DND-41 (cell line): ENCODE data around the gene RHOG.

Experiments
- ATAC-seq: fragments of 200-7000 bp; cut with Tn5 transposase; 3 replicates; pipeline ENCODE4 v1.9.1; 2021; ENCODE audit warnings: low read depth; ENCODE audit not compliant: insufficient read depth
- DNase-seq: peaks from one replicate; pipeline ENCODE4 v3.0.0-alpha.2; 2020
- H2AFZ ChIP-seq: 2 replicates; pipeline ENCODE4 v1.6.0; 2012; ENCODE audit warnings: low read depth, low read length
- H3K27ac ChIP-seq: 2 replicates; pipeline ENCODE4 v1.5.1; 2012; ENCODE audit warnings: low read length, inconsistent platforms
- H3K27me3 ChIP-seq: fragments of 200-600 bp; sonication (generic); 2 replicates; pipeline ENCODE4 v1.6.0; 2012; ENCODE audit warnings: low read length, mild to moderate bottlenecking, inconsistent platforms; ENCODE audit not compliant: insufficient read depth, poor library complexity
- H3K36me3 ChIP-seq: 2 replicates; pipeline ENCODE4 v1.5.1; 2012; ENCODE audit warnings: low read length, inconsistent platforms; ENCODE audit not compliant: insufficient read depth
- H3K4me1 ChIP-seq: 2 replicates; pipeline ENCODE4 v1.5.1; 2012; ENCODE audit warnings: mild to moderate bottlenecking, low read length; ENCODE audit not compliant: insufficient read depth
- H3K4me2 ChIP-seq: 2 replicates; pipeline ENCODE4 v1.6.0; 2012; ENCODE audit warnings: mild to moderate bottlenecking, moderate library complexity, low read length, inconsistent platforms; ENCODE audit not compliant: insufficient read depth
- H3K4me3 ChIP-seq, 2 experiments: fragments of 200-600 bp in 1 of 2; shearing (Covaris generic) in 1 of 2; 2 replicates each; pipeline ENCODE4 v1.5.1; 2012 to 2016; ENCODE audit warnings: inconsistent platforms in 2 of 2, low read length in 2 of 2, mild to moderate bottlenecking in 2 of 2, low read depth in 1 of 2, moderate library complexity in 1 of 2
- H3K79me2 ChIP-seq: 2 replicates; pipeline ENCODE4 v1.6.0; 2012; ENCODE audit warnings: low read length, inconsistent platforms; ENCODE audit not compliant: insufficient read depth
- H3K9ac ChIP-seq: 2 replicates; pipeline ENCODE4 v1.6.0; 2012; ENCODE audit warnings: low read depth, mild to moderate bottlenecking, inconsistent platforms, low read length, moderate library complexity
- H3K9me3 ChIP-seq: 2 replicates; pipeline ENCODE4 v1.5.1; 2012; ENCODE audit warnings: low read length, moderate library complexity, mild to moderate bottlenecking, inconsistent platforms; ENCODE audit not compliant: insufficient read depth, severe bottlenecking
- H4K20me1 ChIP-seq: 2 replicates; pipeline ENCODE4 v1.6.0; 2012; ENCODE audit warnings: low read length; ENCODE audit not compliant: insufficient read depth
- CTCF ChIP-seq: IDR thresholded peaks from 2 replicates; pipeline ENCODE4 v1.5.1; 2012; ENCODE audit warnings: borderline replicate concordance, low read length, moderate library complexity, mild to moderate bottlenecking; ENCODE audit not compliant: poor library complexity, severe bottlenecking; ENCODE audit errors: extremely low read depth
- EZH2 ChIP-seq: IDR thresholded peaks from 3 replicates; pipeline ENCODE4 v1.6.1; 2012; ENCODE audit warnings: borderline replicate concordance, low read depth, mild to moderate bottlenecking, moderate library complexity, low read length, inconsistent platforms; ENCODE audit not compliant: severe bottlenecking

Gene RHOG

GRCh38 chr11:3856856-3857553, 16.2 kb upstream of the RHOG start:
- peaks cover 12% of the 10 kb centered on the region; the same call in 1 of the 2 replicates for H3K36me3 ChIP-seq
- peak overlapping the region; percentile 96 for H3K4me2 ChIP-seq
- DNase-seq (no peak), ATAC-seq (no peak)
- peaks cover 29% of the 10 kb centered on the region; the same call in 1 of the 2 replicates for H4K20me1 ChIP-seq
- H3K4me3 ChIP-seq: peak overlapping the region; percentile 76 to 92
- peak overlapping the region; percentile 63 for H3K9ac ChIP-seq
- peaks cover 65% of the 10 kb centered on the region for H3K79me2 ChIP-seq
- no peak overlapping the region for H2AFZ ChIP-seq
- H3K27ac ChIP-seq: peak overlapping the region; percentile 78
- H3K27me3 ChIP-seq: no peaks in the 10 kb centered on the region
- H3K9me3 ChIP-seq: no peaks in the 10 kb centered on the region
- peaks cover 87% of the 10 kb centered on the region for H3K4me1 ChIP-seq
- TF ChIP-seq EZH2 (no peak), CTCF (no peak)

- Histone ChIP-seq H3K4me1 (peaks cover 76% of the 10 kb centered on the region), H3K36me3 (peaks cover 12% of the 10 kb centered on the region; the same call in 1 of the 2 replicates), H2AFZ (peak overlapping the region; percentile 72), H3K79me2 (peaks cover 59% of the 10 kb centered on the region), H4K20me1 (peaks cover 29% of the 10 kb centered on the region; the same call in 1 of the 2 replicates), H3K27me3 (no peaks in the 10 kb centered on the region), H3K4me3 (peak overlapping the region; percentile 76 to 92), H3K4me2 (peak overlapping the region; percentile 96), H3K9me3 (no peaks in the 10 kb centered on the region), H3K9ac (peak overlapping the region; percentile 63), H3K27ac (peak overlapping the region; percentile 78)
- ATAC-seq: peak; percentile 11
- DNase-seq: peak; percentile 60
- TF ChIP-seq EZH2: no peak
- no peak for TF ChIP-seq CTCF
Measured at GRCh38 chr11:3855808-3856491, 15.2 kb upstream of the RHOG start.

GRCh38 chr11:3854977-3855807, 14.4 kb upstream of the RHOG start, which contains the start of gene STIM1:
STIM1 (plus strand) TSS chr11:3855664; CDS start chr11:3856271, 607 bp downstream.
- peaks cover 69% of the 10 kb centered on the region for H3K4me1 ChIP-seq
- ATAC-seq: peak; percentile 78
- peak within 1 kb of the TSS; percentile 96 for H3K4me2 ChIP-seq
- TF ChIP-seq CTCF: peak; percentile 96
- no peak for TF ChIP-seq EZH2
- peak within 1 kb of the TSS; percentile 81 to 92 for H3K4me3 ChIP-seq
- DNase-seq: peak; percentile 98
- peak within 1 kb of the TSS; percentile 95 for H3K27ac ChIP-seq
- peaks cover 12% of the 10 kb centered on the region; the same call in 1 of the 2 replicates for H3K36me3 ChIP-seq
- no peaks in the 10 kb centered on the region for H3K27me3 ChIP-seq
- H2AFZ ChIP-seq: peak within 1 kb of the TSS; percentile 88
- peaks cover 51% of the 10 kb centered on the region for H3K79me2 ChIP-seq
- peaks cover 25% of the 10 kb centered on the region; the same call in 1 of the 2 replicates for H4K20me1 ChIP-seq
- peak within 1 kb of the TSS; percentile 63 for H3K9ac ChIP-seq
- no peaks in the 10 kb centered on the region for H3K9me3 ChIP-seq
